K562 (cell line): ENCODE data around the gene ATM. TPM values are rescaled to one million over a fixed set of nuclear protein-coding genes. Genes with fewer than 3 reads are reported as not detected.

Source experiments
- BCL6 ChIP-seq: fragments of 250-450 bp; sonication (Bioruptor Pico); IDR thresholded peaks from 2 replicates; pipeline ENCODE4 v1.4.0; 2020
- CBX3 ChIP-seq, 2 experiments: IDR thresholded peaks; 1 replicate in 1 of 2; 2 replicates in 1 of 2; pipeline ENCODE4 v1.6.1; 2012; ENCODE audit warnings: inconsistent platforms in 2 of 2, low read length in 2 of 2, borderline replicate concordance in 1 of 2, control low read depth in 1 of 2
- EHMT2 ChIP-seq: fragments of 450-650 bp; IDR thresholded peaks from 2 replicates; pipeline ENCODE4 v1.6.1; 2018; ENCODE audit warnings: antibody characterized with exemption
- KAT2B ChIP-seq: IDR thresholded peaks from one replicate; pipeline ENCODE4 v1.6.1; 2012; ENCODE audit warnings: low read depth, mild to moderate bottlenecking, control low read depth, inconsistent platforms, low read length, moderate library complexity
- MGA ChIP-seq: fragments of 450-650 bp; IDR thresholded peaks from 2 replicates; pipeline ENCODE4 v1.6.1; 2016; ENCODE audit warnings: mild to moderate bottlenecking, moderate library complexity
- MITF ChIP-seq: IDR thresholded peaks from 2 replicates; pipeline ENCODE4 v1.6.1; 2014; ENCODE audit warnings: antibody characterized with exemption
- PCBP2 ChIP-seq: fragments of 200-400 bp; formaldehyde crosslinking; IDR thresholded peaks from 2 replicates; pipeline ENCODE4 v1.6.1; 2018; ENCODE audit warnings: low read length, low read depth, mild to moderate bottlenecking, moderate library complexity; ENCODE audit not compliant: poor library complexity, severe bottlenecking
- PML ChIP-seq: IDR thresholded peaks from 2 replicates; pipeline ENCODE4 v1.6.1; 2012; ENCODE audit warnings: low read length, inconsistent platforms
- SRSF3 ChIP-seq: fragments of 200-400 bp; formaldehyde crosslinking; IDR thresholded peaks from 2 replicates; pipeline ENCODE4 v1.6.1; 2016; ENCODE audit warnings: mild to moderate bottlenecking, low read length, moderate library complexity; ENCODE audit not compliant: insufficient read depth
- ZNF384 ChIP-seq: IDR thresholded peaks from 2 replicates; pipeline ENCODE4 v1.6.1; 2012; ENCODE audit warnings: low read depth, low read length, improper control_type of control experiment
- polyA plus RNA-seq, 8 experiments: library from polyadenylated mRNA; depleted of rRNA in 4 of 8; stranded (reverse) in 5 of 8; unstranded in 3 of 8; fragments of >200 nt; fragmentation: Nextera tagmentation in 2 of 8; fragmentation: Illumina TruSeq in 1 of 8; extraction: Ambion mirVana in 2 of 8; extraction: Trizol in 1 of 8; gene quantifications; 2 replicates each; pipeline versions ENCODE4 v1.2.1 to v1.2.3, GENCODE V29; 2011 to 2014; ENCODE audit warnings: inconsistent platforms in 1 of 8, missing spikeins in 1 of 8
- total RNA-seq, 7 experiments: library from RNA; depleted of rRNA in 6 of 7; stranded (reverse); fragments of >200 nt in 6 of 7; fragmentation: Illumina TruSeq in 2 of 7; extraction: Trizol in 2 of 7; gene quantifications; 2 replicates each; pipeline versions ENCODE4 v1.2.1 to v1.2.3, GENCODE V29; 2011 to 2021; ENCODE audit warnings: low replicate concordance in 1 of 7
- TF ChIP-seq, protein P1 (sequence below): fragments of 450-650 bp; formaldehyde crosslinking; IDR thresholded peaks from 2 replicates; pipeline ENCODE4 v1.4.0; 2020; ENCODE audit warnings: mild to moderate bottlenecking
- TF ChIP-seq, protein P2 (sequence below): fragments of 450-650 bp; IDR thresholded peaks from 2 replicates; pipeline ENCODE4 v1.6.1; 2016; ENCODE audit warnings: mild to moderate bottlenecking

The ATM gene
- total and polyA plus RNA-seq, 9 of the 15 experiments (the other 6 are each of a cell fraction or from before 2014, with no cell fraction given), result 8.3 to 46.8 (median 26.2) TPM

DNA sequence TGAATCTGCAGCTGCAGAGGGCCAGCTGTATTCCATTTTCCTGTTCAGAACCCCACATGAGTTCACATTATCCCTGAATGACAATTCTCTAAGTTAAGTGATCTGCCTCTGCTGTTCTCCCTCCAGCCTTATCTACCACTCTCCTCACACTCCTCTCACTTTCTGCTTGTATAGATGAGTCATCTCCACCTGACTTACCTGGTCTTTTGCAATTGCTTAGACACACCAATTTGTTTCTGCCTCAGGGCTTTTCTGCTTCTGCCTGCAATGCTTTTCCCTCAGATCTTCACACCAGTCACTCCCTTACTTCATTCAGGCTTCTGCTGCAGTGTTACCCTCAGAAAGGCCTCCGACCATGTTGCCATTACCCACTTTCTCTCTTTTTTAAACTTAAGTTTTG is 118.1 kb downstream of the ATM start (continued):
- TF ChIP-seq MGA (no peak), KAT2B (no peak), PML (no peak), PCBP2 (no peak), CBX3 (IDR thresholded peaks at IDR 0.05; ENCODE audit: borderline replicate concordance in 1 of 2, low read length in 2 of 2) (no peak), SRSF3 (no peak), ZNF384 (no peak), EHMT2 (0 out of 2 replicates have a peak, but pooled peaks have one; percentile 48), BCL6 (CRISPR knock-in tag) (no peak), MITF (0 out of 2 replicates have a peak, but pooled peaks have one; percentile 38)
- TF ChIP-seq, protein P1, sequence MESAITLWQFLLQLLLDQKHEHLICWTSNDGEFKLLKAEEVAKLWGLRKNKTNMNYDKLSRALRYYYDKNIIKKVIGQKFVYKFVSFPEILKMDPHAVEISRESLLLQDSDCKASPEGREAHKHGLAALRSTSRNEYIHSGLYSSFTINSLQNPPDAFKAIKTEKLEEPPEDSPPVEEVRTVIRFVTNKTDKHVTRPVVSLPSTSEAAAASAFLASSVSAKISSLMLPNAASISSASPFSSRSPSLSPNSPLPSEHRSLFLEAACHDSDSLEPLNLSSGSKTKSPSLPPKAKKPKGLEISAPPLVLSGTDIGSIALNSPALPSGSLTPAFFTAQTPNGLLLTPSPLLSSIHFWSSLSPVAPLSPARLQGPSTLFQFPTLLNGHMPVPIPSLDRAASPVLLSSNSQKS (CRISPR knock-in tag), result no peak
- TF ChIP-seq, protein P2, sequence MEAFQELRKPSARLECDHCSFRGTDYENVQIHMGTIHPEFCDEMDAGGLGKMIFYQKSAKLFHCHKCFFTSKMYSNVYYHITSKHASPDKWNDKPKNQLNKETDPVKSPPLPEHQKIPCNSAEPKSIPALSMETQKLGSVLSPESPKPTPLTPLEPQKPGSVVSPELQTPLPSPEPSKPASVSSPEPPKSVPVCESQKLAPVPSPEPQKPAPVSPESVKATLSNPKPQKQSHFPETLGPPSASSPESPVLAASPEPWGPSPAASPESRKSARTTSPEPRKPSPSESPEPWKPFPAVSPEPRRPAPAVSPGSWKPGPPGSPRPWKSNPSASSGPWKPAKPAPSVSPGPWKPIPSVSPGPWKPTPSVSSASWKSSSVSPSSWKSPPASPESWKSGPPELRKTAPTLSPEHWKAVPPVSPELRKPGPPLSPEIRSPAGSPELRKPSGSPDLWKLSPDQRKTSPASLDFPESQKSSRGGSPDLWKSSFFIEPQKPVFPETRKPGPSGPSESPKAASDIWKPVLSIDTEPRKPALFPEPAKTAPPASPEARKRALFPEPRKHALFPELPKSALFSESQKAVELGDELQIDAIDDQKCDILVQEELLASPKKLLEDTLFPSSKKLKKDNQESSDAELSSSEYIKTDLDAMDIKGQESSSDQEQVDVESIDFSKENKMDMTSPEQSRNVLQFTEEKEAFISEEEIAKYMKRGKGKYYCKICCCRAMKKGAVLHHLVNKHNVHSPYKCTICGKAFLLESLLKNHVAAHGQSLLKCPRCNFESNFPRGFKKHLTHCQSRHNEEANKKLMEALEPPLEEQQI, result no peak
